Measurements from ENCODE around the gene MB21D2.

Gene MB21D2

DNA sequence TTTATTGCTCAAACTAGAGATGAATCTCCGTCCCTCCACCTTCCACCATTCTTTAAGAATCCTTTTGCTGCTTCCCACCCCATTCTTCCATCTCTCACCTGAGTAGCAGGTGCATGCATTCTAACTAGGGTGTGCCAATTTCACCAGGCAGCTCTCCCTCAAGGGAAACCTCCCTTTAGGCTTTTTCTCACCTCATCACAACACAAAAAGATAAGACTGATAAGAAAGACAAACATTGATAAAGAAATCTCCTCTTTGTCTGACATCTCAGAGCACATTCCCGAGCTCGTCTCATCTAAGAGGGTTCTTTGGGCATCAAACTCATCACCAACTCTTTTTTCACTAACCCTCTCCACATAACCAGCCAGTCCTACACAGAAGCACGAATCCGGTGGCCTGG, 23.0 kb downstream of the MB21D2 start:
- in situ Hi-C loops (cut with HindIII; ENCODE audit: low sequenced_read_pairs), result no loop called here

DNA sequence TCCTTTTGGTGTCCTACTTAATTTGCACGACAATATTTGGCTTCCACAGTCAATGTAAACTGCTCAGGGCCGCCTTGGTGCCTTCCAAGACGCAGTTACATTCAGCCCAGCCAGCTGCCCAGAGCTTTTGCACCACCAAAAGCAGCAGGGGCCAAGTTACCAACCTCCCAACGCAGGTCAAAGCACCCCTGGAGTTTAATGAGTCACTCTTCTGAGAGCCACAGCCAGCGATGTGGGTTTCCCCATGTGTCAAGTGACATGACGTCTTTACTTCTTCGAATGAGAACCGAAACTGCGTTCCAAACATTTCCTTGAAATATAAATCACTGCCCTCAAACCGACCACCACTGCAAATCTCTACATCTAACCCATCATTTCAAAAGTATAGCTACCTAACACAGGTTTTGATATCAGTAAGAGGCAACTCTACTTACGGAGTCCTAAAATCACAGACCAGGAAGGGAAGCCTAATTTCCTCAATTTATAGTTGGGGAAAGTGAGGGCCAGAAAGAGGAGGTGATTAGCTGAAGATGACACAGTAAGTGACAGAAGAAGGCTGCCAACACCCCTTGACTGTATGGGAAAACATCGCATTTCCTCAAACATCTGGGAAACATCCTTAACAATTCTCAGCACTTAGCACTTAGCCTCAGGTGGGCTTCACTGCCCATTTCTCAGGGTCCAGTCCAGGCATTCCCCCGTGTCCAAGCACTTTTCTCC, 24.5 kb downstream of the MB21D2 start:
- in situ Hi-C loops (cut with HindIII; ENCODE audit: low sequenced_read_pairs), result no loop called here

DNA sequence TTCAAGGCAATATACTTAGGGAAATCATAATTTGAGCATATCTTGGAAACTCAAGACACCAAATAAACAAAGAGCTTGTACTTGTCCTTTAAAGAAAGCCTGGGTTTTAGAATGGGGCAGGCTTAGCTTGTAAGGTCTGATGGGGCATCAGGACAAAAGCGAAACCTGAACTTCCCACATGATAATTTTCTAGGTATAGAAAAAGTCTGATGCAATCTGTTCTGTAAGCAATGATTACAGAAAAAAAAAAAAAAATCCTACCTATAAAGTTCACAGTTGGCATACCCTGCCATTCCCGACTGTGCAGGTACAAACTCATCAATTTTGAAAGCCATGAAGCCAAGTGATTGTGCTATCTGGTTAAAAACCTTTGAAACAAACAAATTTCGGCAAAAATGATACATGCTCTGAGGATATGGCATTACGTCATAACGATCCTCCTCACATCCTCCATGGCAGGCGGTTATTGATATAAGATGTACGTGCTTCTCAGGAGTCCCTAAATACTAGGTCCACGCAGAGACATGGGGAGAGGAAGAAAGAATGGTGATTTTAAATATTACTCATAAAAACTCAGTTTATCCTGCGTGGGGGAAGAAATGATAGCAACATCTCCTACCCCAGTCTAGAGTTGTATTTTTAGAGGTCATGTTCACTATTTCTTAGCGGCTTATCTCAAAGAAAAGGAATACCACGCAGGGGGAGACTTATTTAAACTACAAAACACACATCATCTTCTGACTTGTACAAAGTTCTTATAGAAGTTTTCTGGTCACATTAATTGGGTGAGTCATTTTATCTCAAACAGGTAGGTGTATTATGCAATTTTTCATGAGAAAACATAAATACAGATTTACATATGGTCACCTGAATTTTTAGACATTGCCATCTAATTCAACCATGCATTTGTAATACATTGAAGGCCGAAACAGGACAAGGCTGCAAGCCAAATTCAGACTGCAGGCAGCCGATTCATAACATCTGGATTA, 27.0 kb downstream of the MB21D2 start:
- in situ Hi-C loops (cut with HindIII; ENCODE audit: low sequenced_read_pairs), result no loop called here

DNA sequence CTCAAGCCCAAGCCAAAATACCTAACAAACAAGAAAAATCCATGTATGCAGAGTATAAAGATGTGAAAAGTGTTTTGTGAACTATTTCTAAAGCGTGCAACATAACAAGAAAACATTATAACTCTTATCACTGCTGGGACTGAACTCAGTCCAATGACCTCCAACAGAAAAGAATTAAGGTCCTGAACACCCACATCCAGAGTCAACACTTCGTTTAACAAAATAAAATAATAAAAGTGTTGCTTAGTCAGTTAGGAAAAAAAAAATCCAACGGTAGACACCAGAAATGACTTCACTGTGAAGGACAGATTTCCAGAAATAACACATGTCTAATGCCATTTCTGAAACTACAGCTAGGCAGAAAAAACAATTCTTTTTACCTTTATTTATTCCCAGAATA, 28.0 kb downstream of the MB21D2 start:
- in situ Hi-C loops (cut with HindIII; ENCODE audit: low sequenced_read_pairs), result no loop called here

DNA sequence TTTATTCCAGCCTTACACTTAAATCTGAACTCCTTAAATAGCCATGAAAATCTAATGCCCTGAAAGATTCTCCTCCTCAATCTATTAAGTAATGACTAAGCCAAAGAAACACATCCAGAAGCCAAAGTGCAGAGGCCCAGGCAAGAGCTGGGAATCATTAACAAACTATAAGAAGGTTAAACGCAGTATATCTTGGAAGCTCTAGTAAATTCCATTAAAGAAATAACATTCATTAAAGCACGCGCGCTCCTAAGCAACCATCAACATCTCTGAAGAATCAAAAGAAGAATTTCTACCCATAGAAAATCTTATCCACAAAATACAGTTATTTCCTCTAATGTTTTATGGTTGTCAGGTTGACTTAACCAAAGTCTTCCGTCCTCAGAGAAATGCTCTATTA, 29.5 kb downstream of the MB21D2 start:
- in situ Hi-C loops (cut with HindIII; ENCODE audit: low sequenced_read_pairs), result no loop called here

DNA sequence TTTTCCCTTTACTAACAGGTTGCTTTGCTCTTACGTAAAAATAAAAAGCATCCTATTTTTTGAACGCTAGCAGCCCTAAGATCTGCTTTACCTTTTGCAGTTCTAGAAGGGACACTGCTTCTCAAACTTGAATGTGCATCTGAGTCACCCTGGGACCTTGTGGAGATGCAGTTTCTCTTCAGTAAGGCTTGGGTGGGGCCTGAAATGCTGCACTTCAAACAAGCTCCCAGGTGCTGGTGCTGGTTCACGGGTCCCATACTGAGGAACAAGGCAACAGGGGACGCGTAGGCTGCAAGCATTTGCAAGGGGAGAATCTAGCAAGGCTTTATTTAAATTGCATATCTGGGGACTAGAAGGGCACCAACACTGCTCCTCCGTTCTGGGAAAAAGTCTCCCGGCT, 30.0 kb downstream of the MB21D2 start:
- in situ Hi-C loops (cut with HindIII; ENCODE audit: low sequenced_read_pairs), result no loop called here

DNA sequence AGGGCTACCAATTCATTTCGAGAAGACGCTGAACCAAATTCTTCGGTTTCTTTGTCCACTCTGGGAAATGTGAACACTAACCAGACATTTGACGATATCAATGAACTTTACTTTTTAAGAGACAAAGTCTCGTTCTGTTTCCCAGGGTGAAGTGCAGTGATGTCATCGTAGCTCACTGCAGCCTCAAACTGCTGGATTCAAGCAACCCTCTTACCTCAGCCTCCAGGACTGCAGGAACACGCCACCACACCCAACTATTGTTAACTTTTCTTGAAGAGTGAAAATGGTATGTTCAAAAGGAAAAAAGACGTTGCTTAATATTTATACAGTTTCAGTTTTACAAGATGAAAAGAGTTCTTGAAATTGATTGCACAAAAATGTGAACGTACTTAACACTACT, 30.6 kb downstream of the MB21D2 start:
- in situ Hi-C loops (cut with HindIII; ENCODE audit: low sequenced_read_pairs), result no loop called here

DNA sequence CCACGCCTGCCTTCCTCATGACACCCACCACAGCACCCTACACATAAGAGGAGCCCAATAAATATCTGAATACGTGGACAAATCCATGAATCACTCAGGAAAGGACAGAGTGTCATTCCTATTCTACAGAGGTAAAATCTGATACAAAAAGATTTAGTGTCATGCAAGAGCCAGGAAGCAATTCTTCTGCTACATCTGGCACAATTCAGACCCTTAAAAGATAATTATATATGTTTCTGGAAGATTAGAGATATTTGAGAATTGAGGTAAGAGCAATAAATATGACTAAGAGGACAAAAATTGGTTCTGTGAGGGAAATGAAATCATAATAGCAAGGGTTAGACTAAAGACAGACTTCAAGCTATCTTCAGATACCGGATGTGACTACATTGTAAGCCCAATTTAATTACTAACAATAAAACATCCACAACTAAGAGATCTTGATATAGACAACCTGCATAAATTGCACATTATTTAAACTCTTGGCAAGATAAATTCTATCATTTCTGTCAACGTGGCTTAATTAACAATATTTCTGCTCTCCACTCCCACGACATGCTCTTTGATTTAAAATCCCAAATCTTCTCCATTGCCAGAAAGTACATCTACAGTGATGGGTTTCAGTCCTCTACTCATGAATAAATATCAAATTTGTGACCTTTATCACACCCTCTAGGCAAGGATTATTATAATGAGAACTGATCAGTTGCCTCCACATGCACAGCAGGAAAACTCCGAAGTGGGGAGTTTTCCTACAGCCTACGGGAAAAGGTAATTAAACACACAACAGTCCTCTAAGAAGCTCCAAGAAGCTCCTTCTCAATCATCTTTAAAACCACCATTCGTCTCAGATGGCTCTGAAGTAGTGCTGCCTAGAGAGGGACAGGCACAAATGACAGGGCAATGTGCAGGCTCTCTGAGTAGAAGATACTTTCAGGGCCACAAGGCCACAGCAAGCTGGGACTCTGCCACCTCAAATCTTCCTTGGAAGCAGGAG, 32.6 kb downstream of the MB21D2 start:
- in situ Hi-C loops (cut with HindIII; ENCODE audit: low sequenced_read_pairs), result no loop called here

DNA sequence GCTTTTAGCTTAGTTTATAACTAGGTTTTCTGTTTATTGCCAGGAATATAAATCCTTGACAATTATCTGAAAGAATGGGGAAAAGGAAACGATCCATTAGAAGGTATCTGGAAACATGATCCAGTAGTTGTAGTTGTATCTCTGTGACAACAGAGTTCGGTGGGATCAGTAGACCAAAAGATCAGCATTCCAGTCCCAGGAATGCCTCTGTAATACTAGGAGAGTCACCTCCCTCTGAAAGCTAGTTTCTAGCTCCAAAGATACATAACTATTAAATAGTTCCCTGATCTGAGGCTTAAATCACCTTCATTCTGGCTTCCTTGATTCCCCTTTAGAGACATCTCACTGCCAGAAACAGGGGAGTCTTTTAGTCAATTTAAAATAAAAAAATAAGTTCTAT, 34.1 kb downstream of the MB21D2 start:
- in situ Hi-C loops (cut with HindIII; ENCODE audit: low sequenced_read_pairs), result no loop called here

DNA sequence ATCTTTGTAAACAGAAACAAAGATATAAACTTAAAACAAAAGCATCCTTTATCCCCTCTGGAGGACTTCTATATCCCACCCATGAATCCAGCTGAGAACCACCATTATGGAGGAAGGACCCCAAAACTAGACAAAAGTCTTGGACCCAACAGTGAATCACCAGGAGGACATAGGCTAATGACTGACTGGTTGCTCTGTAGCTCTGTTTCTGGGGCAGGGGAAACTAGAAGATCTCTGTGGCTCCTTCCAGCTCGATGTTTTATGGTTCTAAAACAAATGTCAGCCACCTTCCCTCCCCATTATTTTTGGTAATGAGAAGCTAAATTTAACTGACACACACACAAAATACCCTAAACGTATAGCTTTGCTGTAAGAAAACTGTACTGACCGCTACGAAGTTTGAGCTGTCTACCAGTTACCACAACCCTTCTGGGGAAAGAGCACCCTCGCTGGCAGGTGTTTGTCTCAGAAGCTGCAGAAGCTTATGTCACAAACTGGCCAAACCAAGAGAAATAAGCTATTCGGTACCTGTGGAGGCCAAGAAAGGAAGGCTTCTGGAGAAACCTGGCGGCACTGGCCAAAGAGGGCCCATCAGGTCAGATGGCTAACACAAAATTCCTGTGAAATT, 36.4 kb downstream of the MB21D2 start:
- in situ Hi-C loops (cut with HindIII; ENCODE audit: low sequenced_read_pairs), result no loop called here

DNA sequence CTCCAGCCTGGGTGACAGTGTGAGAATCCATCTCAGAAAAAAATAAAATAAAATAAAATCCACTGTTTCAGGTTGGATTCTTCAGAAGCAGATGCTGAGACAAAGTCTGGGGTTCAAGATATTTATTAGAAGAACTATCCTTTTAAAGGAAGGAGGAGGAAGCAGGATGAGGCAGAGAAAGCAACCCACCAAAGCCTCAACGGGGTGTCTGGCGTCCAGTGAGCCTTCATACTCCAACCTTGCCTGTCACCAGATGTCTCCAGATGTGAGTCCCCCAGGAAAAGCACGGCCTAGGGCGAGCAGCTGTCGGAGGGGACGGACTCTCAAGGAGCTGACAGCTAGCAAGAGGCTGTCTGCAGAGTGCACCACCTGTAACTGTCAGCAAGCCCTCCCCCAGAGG, 37.3 kb downstream of the MB21D2 start:
- in situ Hi-C loops (cut with HindIII; ENCODE audit: low sequenced_read_pairs), result no loop called here

DNA sequence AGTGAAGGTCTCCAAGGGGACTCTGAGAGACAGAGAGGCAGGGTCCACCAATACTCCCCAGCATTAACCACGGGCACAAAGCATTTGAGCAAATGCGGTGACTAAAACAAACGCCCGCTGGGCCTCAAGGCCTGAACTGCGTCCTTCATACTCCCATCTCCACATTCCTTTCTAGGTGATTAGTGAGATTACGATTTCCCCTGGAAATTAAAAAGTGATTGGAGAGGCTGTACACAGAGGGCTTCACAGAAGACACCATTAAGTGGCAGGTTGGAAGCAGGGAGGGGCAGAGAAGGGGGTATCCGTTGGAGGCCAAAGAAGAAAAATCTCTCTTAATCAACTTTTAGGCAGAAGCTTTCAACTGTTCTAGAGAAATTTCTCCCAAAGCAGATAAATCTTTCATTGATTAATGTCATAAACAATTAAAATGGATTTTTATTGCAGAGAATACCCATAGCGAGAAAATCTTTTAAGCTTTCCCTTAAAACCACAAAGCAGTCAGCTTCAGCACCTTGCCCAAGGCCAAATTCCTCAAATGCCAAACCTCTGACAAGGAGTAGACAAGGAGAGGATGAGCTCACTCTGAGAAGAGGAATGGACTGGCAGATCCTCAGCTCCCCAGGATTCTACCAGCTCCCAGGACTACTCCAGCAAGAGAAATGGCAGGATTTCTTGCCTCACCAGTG, 38.2 kb downstream of the MB21D2 start:
- in situ Hi-C loops (cut with HindIII; ENCODE audit: low sequenced_read_pairs), result loop anchor here (10.0 kb wide), 1 partner anchor 305 kb away; no protein-coding TSS in a partner anchor

DNA sequence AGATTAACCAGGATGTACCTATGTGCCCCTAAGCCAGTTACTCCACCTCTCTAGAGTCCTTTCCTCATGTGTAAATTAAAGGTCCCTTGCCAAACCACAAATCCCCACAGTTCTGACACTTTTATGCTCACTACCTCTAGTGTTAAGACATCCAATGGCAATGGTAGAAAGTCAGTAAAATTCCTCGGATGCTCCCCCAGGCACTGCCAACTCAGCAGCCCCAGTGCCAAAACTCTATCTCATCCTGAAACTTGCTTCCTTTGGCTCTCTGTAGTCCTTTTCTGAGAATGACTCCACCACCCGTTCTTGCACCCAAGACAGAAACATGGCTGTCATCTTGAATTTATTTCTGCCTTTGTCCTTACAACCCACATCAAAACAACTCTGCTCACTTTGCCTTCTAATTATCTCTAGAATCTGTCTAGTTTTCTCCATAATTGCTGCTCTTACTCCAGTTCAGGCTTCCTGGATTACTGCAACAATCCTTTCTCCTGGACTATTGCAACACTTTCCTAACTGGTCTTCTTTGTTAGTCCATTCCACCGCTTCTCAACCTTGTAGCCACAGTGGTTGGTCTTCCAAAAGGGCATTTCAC, 41.6 kb downstream of the MB21D2 start:
- in situ Hi-C loops (cut with HindIII; ENCODE audit: low sequenced_read_pairs), result loop anchor here (10.0 kb wide), 1 partner anchor 301 kb away; no protein-coding TSS in a partner anchor

DNA sequence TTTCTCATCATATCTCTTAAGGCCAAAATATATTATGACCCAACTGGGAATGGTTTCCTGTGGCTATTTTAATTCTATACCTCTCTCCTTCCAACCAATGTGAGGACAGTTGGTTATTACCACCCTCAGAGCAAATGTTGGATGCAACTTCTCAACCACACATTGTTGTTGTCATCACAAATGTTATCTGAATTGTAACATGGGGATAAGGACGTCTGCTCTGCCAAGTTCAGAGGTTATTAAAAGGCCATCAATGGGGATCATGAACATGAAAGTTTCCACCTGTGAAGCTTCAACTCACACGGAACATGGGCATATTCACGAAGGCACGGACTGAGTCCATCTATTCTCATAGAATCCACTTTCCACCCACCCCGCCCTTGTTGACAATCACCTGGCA, 46.8 kb downstream of the MB21D2 start:
- in situ Hi-C loops (cut with HindIII; ENCODE audit: low sequenced_read_pairs), result loop anchor here (10.0 kb wide), 1 partner anchor 296 kb away; no protein-coding TSS in a partner anchor

DNA sequence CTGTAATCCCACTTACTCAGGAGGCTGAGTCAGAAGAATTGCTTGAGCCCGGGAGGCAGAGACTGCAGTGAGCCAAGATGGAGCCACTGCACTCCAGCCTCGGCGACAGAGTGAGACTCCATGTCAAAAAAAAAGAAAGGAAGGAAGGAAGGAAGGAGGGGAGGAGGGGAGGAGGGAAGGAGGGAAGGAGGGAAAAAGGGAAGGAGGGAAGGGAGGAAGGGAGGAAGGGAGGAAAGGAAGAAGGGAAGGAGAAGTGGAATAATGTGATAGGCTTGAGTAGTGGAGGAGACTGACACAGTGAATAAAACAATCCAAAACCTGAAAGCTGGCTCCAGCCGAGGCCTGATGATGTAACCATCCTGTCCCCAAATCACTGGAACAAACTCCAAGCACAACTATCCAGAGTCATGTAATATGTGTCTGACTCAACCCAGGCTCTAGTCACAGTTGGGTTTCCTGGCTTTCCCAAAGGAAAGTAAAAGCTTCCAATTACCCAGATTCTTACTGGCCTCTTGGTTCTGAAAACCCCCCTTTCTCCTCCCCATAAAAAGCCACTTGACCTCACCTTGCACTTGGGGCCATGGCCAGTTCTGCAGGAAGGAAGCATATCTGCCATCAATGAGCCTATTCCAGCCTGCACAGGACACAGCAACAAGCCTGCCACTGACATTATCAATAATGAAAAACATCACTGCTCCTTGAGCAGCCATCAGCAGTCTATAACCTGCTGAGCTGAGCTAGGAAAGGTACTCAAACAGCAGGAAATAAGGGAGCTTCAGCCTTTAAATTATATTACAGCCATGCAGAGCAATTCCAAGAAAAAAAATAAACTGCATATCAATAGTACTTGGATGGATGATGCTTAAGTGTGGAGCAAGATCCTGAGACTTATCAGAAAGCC, 48.3 kb downstream of the MB21D2 start:
- in situ Hi-C loops (cut with HindIII; ENCODE audit: low sequenced_read_pairs), result loop anchor here (10.0 kb wide), 1 partner anchor 295 kb away; no protein-coding TSS in a partner anchor

DNA sequence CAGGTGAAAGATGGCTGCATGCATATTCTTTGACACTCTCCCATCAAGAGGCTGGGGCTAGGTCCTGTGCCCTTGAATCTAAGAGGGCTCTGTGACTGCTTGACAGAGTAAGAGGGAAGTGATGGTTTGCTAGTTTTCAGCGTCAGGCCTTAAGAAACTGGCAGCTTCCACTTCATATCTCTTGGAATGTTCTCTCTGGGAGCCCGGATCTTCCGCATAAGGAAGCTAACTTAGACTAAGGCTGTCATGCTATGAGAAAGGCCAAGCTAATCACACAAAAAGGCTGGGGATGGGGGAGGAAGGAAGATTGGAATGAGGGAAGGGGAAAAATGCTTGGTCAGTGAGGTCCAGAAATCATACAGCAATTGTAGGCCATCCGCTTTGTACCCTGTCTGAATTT, 50.0 kb downstream of the MB21D2 start:
- in situ Hi-C loops (cut with HindIII; ENCODE audit: low sequenced_read_pairs), result no loop called here

DNA sequence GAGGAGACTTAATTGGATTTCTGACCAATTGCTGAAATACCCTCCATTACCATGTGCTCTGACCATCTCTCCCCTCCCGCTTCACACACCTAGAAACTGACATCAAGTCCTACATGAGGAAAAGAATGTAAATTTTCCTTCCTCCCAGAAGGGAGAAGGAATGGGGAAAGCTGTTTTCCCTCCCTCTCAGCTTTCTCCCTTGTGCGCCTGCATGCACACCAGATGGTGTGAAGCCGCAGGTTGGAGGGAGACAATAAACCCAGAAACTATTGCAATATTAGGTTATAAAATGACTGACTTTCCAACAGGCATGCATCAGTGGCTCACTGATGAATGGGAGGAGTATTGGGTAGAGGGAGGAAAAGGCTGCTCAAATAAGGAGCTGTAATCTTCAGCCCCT, 50.9 kb downstream of the MB21D2 start:
- in situ Hi-C loops (cut with HindIII; ENCODE audit: low sequenced_read_pairs), result no loop called here

DNA sequence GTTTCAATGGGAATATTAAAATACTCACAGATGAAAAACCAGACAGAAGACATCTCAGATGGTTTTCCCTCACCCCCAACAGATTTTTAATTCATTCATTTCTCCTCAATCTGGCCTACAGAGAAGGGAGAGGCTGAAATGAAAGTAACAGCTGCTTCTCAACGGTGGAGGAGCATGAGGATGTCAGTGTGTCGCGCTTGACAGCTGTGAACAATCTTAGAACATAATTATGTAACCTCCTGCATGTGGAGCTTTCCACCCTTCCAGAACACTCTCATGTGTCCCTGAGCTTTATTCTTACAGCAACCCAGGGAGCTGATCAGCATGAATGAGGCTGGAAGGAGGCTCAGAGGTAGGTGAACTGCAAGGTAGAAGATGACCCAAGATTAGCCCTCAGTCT, 52.7 kb downstream of the MB21D2 start:
- in situ Hi-C loops (cut with HindIII; ENCODE audit: low sequenced_read_pairs), result no loop called here

Data from endothelial cell of hepatic sinusoid (primary cell).